Measurements from ENCODE around the gene VIM.
A peak's percentile ranks its signal among the peaks of the same experiment; 100 is the strongest.

The VIM gene

GRCh38 chr10:17185873-17186272 lies 42.2 kb upstream of the VIM start (continued):
- TF ChIP-seq ZNF26 (tag by site-specific recombination; IDR thresholded peaks at IDR 0.05) (no peak), ZNF157 (tag by site-specific recombination; IDR thresholded peaks at IDR 0.05) (no peak), AEBP2 (tag by site-specific recombination; IDR thresholded peaks at IDR 0.05; ENCODE audit: borderline replicate concordance) (peak; percentile 91; the same call in 1 of the 2 replicates), ZEB2 (tag by site-specific recombination; IDR thresholded peaks at IDR 0.05) (no peak), HIC1 (tag by site-specific recombination; IDR thresholded peaks at IDR 0.05) (no peak), ZNF704 (tag by site-specific recombination; IDR thresholded peaks at IDR 0.05) (no peak), ZNF610 (tag by site-specific recombination; IDR thresholded peaks at IDR 0.05; ENCODE audit: borderline replicate concordance) (no peak), ZBTB7A (tag by site-specific recombination; IDR thresholded peaks at IDR 0.05; ENCODE audit: low read depth) (no peak), ZFP41 (tag by site-specific recombination; IDR thresholded peaks at IDR 0.05; ENCODE audit: borderline replicate concordance) (no peak), ZNF792 (tag by site-specific recombination; IDR thresholded peaks at IDR 0.05) (no peak), ZNF776 (tag by site-specific recombination; IDR thresholded peaks at IDR 0.05; ENCODE audit: borderline replicate concordance) (no peak), ZNF341 (tag by site-specific recombination; IDR thresholded peaks at IDR 0.05; ENCODE audit: low read depth) (peak; percentile 29; the same call in 1 of the 2 replicates), ZNF529 (tag by site-specific recombination; IDR thresholded peaks at IDR 0.05; ENCODE audit: insufficient replicate concordance) (peak; percentile 59), ZNF510 (tag by site-specific recombination; IDR thresholded peaks at IDR 0.05; ENCODE audit: insufficient replicate concordance) (peak; percentile 89), PRDM4 (tag by site-specific recombination; IDR thresholded peaks at IDR 0.05) (no peak), ZBTB6 (tag by site-specific recombination; IDR thresholded peaks at IDR 0.05) (no peak), ZNF140 (tag by site-specific recombination; IDR thresholded peaks at IDR 0.05) (peak; percentile 70; the same call in 1 of the 2 replicates), ZNF658 (tag by site-specific recombination; IDR thresholded peaks at IDR 0.05) (no peak), PRDM2 (tag by site-specific recombination; IDR thresholded peaks at IDR 0.05; ENCODE audit: borderline replicate concordance) (no peak), ZNF664 (tag by site-specific recombination; IDR thresholded peaks at IDR 0.05) (peak; percentile 82), GLI4 (tag by site-specific recombination; IDR thresholded peaks at IDR 0.05) (no peak), ZBTB1 (tag by site-specific recombination; IDR thresholded peaks at IDR 0.05) (0 out of 2 replicates have a peak, but pooled peaks have one; percentile 70), SP7 (tag by site-specific recombination; IDR thresholded peaks at IDR 0.05) (no peak), GLI2 (tag by site-specific recombination; IDR thresholded peaks at IDR 0.05; ENCODE audit: borderline replicate concordance, low read depth) (peak; percentile 48; the same call in 1 of the 2 replicates)

Data from HEK293 (cell line).